Measurements from ENCODE around the gene MYL10.
"Not testable (repeated sequence)": the region's sequence is repeated elsewhere in the genome, so short reads cannot be mapped to it uniquely, and the experiment has no call there.

Gene MYL10

DNA sequence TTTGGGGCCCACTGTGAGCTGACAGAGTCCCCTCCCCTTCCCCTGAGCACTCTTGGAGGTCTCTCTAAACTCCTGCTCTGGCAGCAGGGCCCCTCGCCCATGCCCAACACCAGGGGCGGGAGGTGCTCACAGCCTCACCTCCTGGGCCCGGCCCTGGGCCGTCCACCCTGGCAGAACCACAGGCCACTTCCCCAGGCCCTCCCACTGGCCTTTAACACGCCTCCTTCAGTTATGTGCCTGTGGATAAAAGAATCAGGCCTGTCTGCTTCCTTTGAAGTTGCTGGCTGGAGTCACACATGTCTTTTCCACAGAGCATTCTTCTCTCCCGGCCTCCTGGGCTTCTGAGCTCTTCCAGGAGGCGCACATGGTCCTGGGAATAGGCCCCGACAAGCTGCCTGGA lies 10.2 kb downstream of the MYL10 start:
- no peak for DNase-seq

DNA sequence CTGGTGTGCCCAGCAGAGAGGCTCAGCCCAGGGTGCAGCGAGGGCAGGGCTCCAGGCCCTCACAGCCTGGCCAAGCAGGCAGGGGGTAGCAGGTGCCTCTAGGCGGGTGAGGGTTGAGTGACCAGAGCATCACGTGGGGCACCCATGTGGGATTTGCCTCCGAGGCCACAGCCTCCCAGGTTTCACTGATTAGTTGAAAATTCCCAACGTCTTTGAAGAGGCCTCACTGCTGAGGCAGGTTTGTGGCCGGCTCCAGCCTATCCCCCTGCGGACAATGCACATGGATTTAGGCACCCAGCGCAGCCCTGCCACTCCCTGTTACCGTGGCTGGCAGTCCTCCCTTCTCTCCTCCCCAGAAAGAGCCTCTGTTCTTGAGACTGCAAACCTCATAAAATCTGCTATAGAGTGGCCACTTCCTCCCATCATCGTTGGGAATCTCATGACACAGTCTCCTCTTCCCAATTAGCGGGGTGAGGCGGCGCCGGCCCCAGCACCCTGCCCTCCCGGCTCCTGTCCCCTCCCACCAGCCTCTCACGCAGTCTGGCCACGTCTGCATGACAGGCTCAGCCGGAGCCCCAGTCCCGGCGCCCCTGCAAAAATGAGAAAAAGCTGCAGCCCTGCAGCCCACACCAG lies 10.8 kb downstream of the MYL10 start:
- no peak for DNase-seq

DNA sequence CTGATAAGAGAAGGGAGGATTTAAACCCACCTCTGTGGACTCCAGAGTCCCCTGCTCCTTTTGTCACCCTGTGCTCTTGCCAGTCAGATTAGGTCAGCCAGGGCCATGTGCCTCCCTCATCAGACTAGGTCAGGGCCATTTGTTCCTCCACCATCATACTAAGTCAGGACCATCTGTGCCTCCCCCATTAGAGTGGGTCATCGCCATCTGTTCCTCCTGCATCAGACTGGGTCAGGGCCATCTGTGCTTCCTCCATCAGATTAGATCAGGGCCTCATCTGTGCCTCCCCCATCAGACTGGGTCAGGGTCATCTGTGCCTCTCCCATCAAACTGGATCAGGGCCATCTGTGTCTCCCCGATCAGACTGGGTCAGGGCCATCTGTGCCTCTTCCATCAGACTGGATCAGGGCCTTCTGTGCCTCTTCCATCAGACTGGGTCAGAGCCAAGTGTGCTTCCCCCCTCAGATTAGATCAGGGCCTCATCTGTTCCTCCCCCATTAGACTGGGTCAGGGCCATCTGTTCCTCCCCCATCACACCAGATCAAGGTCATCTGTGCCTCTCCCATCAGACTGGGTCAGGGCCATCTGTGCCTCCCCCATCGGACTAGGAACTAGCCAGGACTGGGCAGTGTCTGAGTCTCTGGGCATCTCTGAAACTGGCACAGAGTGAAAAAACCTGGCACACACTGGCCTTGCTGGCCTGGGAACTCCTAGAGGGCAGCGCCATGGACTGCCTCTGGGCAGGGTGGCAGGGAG lies 11.5 kb downstream of the MYL10 start:
- no peak for DNase-seq

DNA sequence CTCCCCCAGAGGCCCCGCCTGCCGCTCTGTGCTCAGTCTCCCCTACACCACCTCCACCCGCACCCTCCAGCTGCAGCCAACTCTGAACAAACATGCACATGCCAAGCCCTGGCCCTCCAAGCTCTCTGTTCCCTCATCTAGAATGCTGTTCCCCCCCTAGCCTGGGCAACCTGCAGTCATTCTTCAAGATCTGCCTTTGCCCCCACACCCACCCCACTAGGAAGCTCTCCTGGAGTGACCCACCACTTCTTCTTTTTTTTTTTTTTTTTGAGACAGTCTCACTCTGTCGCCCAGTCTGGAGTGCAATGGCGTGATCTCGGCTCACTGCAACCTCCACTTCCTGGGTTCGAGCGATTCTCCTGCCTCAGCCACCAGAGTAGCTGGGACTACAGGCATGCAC lies 13.7 kb downstream of the MYL10 start:
- no peak for DNase-seq

DNA sequence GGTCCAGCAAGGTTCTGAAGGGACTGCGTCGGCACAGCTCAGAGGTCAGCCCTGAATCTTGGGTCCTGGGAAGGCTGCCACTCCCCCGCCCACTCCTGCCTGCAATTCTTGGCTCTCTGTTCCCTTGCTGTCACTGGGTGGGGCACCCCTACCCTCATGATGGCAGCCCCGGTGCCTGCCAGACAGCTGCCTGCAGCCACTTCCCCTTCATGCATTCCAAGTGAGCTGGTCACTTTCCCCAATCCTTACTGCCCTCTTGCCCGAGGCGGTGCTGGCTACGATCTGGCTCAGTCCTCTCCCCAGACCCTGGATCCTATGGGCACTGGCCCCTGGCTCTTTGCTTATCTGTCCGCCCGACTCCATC lies 14.2 kb downstream of the MYL10 start:
- DNase-seq = no peak

DNA sequence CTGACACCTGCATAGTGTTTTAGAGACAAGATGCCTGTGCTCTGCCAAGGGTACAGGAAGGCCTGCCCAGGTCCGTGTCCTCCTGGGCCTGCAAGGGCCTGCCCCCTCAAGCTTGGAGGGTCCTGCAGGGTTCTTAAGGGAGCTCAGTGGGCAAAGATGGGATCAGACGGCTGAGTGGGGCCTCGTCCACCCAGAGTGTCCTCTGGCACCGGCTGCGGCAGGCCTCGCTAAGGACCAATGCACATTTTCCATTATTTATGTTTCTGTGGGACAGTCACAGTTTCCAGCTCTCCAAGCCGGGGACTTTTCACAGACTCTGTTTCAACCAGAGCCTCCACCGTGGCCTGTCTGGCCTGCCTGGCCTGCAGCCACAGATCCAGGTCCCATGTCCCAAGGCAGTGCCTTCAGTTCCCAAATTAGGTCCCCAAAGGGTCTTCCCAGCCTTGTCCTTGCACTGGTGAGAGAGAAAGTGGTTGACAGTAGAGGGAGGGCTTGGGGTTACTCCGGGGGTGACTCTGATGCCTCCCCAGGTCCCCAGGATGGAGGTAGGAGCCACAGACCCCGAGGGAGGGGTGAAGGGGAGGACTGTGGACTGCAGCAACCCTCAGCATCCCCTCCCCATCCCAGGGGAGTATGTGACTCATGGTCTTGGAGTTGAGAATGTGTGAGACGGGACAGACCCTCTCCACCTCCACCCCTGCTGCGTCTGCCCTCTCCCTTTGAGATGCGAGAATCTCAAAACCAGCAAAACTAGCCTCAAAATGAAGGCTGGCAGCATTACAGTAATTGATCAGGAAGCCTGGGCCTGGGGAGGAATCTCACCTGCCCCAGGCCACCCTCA lies 14.8 kb downstream of the MYL10 start:
- DNase-seq = no peak

DNA sequence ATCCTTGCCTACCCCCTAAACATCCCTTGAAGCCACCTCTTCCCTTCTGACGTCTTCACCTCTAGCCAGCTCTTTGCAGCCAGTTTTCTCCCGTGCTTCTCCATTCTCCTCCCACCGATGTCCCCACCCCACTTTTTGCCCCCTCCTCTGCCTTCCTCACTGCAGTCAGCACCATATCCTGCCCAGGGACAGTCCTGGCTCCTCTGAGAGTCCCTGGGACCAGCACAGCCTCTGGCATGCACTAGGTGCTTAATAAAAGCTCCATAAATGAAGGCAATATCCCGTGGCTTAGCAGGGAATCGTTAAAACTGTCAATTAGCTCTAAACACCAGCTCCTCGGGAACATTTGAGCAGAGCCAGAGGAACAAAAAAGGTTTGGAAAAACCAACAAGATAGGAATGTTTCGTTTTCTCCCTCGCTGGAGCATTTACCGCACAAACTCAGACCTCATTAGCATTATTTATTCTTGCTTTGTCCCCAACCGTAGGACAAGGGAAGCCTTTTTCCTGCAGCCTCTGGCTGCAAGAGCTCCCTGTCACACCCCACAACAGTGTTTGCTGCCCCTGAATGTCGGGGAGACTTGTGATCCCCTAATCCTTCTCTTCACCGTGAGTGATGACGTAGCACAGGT lies 16.1 kb downstream of the MYL10 start:
- no peak for DNase-seq

DNA sequence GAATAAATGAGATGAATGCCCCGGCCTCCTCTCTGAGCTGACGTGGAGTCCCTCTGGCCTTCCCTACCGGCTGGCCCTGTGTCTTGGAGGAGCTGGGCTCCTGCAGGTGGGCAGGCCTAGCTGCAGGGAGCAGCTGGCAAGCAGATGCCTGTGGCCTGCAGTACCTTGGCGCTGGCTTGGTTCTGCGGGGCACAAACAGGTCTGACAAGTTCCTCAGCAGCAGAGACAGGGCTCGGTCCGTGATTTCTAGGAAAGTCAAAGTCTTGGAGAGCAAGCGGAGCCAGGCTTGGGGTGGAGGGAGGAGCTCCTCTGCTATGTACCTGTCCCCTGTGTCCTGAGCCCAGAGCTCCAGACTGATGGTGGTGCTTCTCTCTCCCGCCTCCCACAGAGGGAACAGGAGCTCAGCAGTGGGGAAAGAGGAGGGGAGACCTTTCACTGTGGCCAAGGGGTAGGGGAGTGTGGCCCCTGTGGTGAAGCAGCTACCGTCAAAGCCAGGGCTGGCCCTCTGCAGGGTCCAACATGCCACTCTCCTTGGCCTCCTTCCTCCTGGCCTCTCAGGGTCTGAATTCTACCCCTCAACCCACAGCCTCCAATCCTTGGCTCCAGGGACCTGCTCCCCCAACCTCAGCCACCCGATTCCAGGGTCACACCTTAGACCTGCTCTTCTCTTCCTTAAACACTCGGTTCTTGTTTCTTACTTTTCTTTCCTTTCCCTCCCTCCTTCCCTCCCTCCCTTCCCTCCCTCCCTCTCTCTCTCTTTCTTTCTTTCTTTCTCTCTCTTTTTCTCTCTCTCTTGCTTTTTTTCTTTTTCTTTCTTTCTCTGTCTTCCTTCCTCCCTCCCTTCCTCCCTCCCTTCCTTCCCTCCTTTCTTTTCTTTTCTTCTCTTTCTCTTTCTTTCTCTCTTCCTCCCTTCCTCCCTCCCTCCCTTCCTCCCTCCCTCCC lies 20.1 kb downstream of the MYL10 start:
- no peak for DNase-seq

DNA sequence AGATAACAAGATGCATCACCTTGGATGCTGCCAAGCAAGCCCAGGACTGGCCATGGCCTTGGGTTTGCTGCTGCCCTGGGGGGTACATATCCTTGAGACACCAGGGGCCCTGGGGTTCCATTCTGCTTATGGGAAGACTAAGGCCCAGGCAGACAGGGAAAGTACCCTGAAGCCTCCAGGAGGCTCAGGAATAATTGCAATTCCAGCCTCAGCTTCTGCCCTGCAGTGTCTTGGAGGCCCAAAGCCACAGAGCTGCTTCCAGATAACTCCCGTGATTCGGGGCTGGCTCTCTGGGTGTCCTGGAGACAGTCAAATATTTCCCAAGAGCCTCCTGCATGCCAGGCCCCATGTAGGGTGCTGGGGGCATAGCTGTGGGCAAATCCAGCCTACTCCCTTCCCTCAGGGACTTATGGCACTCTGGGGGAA lies 22.6 kb downstream of the MYL10 start:
- DNase-seq = no peak

DNA sequence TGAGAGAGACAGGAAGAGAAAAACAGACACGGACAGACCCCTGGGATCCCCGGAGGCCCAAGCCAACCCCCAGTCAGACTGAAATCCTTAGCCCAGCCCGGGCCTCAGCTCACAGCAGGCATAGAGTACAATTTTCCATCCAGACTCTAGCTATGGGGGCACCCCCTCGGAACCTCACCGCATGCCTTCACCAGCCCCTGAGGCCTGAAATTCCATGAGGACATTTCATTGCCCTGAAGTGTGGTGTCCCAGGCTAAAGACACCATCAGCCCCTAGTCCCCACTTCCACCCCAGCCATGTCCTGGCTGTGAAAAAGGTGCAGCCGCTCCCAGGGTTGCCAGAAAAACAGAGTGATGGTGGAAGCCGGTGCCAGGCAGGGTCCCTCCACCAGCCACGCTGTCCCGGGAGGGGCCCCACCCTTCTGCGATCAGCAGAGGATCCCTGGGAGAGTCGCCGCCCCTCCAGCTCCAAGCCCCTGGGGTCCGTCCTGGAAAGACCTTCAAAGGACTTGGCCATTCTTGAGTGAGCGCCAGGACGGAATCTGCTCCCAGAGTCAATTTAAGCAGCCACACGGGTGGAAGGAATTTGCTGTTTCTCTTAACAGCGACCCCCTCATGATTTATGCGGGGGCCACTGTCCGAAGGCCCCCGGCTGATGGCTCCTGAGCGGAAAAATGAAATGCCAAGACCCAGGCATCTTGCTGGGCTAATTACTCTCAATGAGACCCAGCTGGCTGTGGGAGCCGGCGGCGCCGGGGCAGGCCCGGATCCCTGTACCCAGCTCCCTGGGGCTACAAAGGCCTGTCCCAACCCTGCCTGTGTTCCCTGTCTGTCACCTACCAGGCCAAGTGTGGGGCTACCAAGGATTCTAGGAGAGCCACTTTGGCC lies 23.2 kb downstream of the MYL10 start:
- no peak for DNase-seq

DNA sequence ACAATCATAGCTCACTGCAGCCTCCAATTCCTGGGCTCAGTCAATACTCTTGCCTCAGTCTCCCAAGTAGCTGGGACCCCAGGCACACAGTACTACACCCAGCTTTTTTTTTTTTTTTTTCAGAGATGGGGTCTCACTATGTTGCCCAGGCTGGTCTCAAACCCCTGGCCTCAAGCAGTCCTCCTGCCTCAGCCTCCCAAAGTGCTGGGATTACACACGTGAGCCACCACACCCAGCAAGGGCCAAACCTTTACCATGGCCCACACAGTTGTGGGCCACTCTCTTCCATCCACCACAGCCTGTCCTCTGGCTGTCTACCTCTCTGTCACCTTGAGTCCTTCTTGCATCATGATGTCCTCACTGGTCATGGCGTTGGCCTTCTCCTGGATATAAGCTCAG lies 24.2 kb downstream of the MYL10 start:
- not testable (repeated sequence) for DNase-seq

DNA sequence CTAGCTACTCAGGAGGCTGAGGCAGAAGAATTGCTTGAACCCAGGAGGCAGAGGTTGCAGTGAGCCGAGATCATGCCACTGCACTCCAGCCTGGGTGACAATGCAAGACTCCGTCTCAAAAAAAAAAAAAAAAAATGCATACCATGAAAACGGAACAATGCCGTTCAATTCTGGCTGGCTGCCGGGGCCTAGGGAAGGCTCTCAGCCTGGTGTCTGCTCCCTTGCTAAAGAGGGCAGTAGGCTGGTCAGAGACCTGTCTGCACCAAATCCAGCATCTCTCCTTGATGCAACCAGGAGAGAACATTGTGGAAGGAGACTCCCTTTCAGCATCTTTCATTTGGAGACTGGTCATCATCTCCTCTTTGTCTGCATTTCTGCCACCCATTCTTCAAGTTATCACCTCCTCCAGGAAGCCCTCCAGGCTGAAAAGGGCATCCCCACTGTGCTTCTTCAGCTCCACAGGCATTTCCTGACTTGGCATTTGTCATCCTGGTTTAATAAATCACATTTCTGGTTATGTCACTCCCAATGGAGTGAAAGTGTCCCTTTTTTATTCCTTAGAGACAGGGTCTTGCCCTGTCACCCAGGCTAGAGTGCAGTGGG lies 24.7 kb downstream of the MYL10 start:
- no peak for DNase-seq

DNA sequence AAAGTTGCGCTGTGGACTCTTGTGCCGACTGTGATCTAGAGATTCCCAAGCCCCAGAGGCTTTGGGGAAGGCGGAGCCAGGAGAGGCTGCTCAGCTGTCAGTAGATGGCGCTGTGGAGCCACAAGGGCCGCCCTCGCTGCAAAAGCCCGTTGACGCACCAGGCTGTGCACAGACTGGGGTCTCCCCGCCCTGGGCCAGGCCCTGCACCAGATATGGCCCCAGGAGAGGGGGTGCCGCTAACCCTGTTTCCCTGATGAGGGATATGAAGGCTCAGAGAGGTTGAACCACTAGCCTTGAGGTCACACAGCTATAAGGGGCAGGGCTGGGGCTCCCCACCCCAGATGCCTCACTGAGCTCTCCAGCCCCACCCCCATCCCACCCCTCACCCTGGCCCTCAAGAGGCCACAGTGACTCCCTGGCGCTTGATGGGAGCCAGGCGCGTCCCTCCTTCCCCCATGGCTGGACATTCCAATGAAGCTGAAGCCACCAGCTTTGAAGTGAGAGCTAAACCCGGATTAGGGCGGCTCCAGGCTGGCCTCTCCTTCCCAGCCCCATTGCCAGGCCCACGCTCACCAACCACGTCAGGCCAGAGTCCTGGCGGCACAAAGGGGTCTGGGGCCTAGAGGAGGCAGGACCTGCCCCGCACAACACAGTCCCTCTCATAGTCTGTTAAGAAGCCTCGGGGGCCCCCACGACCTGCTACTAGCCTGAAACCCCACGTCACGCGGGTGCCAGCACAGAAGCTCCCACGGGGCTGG lies 26.4 kb downstream of the MYL10 start:
- peak in 44 of 56 donors; percentile 4 to 76 (median 32) for DNase-seq

DNA sequence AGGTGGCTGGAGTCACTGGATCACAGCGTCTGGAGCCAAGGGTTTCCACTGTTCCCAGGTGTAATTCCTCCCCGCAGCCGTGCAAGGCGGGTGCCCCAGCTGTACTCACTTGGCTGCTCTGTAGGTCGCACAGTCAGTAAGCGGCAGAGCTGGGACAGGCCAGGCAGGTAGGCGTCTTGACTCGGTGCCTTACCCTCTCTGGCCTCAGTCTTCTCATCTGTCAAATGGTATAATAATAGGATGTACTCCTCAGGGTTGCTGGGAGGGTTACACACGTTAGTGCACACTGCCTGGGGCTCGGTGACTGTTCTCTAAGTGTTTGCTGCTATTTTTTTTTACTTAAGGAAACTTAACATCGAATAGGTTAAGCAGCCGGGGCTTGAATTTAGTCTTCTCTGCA lies 27.0 kb downstream of the MYL10 start:
- DNase-seq = no peak

DNA sequence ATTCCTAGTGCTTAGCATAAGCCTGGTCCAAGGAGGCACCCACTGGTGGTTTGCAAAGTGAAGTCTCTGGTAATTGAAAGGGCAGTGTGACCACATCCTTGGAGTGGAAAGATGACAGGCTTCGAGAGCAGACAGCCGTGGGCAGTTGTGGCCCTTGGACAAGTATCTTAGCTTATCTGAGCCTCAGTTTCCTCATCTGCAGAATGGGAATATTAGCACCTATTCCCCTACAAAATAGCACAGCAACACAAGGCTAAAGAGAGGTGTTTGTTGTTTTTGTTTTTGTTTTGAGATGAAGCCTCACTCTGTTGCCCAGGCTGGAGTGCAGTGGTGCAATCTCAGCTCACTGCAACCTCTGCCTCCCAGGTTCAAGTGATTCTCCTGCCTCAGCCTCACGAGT lies 29.3 kb downstream of the MYL10 start:
- no peak for DNase-seq

DNA sequence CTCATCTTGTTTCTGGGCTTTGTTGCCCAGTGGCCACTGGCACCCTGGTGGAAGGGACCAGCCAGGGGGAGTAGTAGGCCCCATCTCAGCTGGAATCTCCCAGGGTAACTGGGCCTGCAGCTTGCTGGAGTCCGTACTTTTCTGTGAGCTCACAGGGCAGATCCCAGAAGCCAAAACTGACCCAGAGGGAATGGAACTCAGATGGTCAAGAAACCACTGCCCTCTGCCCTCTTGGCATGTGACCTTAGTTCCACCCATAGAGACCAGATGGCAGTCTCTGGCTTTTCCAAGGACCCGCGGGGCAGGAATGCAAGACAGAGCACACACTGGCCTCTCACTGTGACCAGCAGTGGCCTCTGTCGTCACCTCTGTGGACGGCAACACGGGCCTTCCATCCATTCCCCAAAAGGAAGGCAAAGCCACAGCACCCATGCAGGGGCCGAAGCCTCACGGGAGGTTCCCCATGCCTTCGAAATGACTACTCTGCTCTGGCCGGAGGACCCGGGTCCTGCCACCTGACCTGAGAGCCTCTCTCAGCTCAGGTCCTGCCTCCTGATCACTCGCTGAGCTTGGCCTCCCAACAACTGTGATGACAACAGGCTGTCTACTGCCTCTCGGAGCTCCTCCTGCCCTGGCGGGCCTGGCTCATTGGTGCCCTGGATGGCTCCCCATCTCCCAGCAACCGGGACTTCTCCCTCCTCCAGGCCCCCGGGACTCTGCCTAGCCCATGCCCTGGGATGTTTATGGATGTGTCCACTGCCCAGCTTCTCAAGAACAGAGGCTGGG lies 29.9 kb downstream of the MYL10 start:
- DNase-seq = no peak

DNA sequence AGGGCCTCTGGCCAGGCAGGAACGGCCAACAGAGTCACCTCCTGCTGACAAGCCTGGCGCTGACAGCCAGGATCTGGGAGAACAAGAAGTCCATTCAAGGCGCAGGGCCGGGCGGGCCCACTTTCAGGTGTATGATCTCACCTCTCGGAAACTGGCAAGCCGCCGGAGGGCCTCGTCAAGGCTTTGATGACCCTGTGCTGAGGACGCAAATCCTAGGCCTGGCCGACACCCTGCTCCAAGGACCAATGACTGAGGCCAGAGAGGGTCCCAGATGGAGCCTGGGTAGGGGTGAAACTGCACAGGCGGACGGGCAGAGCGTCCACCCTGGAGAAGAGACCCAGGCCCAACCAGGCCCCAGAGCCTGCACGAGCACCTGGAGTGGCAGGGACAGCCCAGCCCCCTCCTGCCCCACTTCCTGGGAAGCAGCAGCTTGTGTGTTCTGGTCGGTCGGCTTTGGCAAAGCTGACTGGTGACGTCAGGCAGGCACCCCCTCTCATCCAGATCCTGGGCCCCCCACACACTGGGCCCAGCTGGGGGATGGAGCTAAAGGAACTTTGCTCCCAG lies 30.6 kb downstream of the MYL10 start:
- peak in 4 of 56 donors; percentile 6 to 21 (median 15) for DNase-seq
